ENCODE measurements around the gene LCOR. TPM values are rescaled to one million over a fixed set of nuclear protein-coding genes. Genes with fewer than 3 reads are reported as not detected.

The LCOR gene
- total RNA-seq, 3 donors from 2014 or later (not counting 1 experiment from before 2014, with no cell fraction given), result 68.5 to 92.4 (median 87.7) TPM

DNA sequence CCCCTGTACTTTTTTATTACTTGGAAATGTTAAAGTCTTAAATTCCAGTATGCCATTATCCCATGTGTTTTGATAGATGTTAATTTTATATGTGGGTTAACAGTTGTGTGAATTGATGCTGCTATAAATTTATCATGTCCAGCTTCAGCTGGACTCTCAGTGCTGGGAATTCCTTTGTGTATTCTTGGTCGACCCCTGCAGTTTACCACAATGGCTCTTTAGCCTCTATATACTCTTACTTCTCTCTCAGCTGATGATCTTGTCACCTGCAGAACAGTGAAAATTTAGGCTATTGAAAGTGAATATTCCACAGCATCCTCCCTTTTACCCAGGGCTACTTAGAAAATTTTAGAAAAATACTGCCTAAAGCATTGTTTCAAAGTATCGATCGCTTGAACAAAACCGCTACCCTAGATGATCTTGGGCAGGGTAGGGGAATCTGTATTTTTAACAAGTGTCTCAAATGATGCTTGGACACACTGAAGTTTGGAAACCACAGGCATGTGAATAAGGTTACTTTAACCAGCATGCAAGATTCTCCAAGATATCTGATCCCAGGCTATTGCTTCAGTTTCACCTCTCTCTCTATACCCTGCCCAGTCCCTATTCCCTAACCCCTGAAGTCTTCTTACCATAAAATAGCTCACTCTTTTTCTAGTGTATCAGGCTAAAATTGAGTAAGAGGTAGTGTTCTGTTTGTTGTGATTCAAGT, 25.4 kb downstream of the LCOR start:
- H3K4me3 ChIP-seq (ENCODE audit: low read length), result no peak overlapping the region
- TF ChIP-seq, protein P1, sequence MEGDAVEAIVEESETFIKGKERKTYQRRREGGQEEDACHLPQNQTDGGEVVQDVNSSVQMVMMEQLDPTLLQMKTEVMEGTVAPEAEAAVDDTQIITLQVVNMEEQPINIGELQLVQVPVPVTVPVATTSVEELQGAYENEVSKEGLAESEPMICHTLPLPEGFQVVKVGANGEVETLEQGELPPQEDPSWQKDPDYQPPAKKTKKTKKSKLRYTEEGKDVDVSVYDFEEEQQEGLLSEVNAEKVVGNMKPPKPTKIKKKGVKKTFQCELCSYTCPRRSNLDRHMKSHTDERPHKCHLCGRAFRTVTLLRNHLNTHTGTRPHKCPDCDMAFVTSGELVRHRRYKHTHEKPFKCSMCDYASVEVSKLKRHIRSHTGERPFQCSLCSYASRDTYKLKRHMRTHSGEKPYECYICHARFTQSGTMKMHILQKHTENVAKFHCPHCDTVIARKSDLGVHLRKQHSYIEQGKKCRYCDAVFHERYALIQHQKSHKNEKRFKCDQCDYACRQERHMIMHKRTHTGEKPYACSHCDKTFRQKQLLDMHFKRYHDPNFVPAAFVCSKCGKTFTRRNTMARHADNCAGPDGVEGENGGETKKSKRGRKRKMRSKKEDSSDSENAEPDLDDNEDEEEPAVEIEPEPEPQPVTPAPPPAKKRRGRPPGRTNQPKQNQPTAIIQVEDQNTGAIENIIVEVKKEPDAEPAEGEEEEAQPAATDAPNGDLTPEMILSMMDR (IDR thresholded peaks at IDR 0.05), result no peak
- H3K36me3 ChIP-seq (ENCODE audit: control insufficient read depth, insufficient read depth, low read length), result peaks cover 8% of the 10 kb centered on the region
- Mint-ChIP-seq H3K4me1 (peaks cover 66 to 84% of the 10 kb centered on the region in 2 donors), H3K4me3 (no peak overlapping the region), H3K27me3 (ENCODE audit: low read depth in 2 of 2) (no peaks in the 10 kb centered on the region), H3K36me3 (no peaks in the 10 kb centered on the region), H3K27ac (peak overlapping the region; percentile 33 to 55), H3K9me3 (no peaks in the 10 kb centered on the region)
- H3K4me1 ChIP-seq (ENCODE audit: control insufficient read depth, insufficient read depth, low read length), result peaks cover 9% of the 10 kb centered on the region
- DNase-seq (no peak), ATAC-seq (no peak)
- intact Hi-C loops (cut with micrococcal nuclease), result no loop called here
- H3K27me3 ChIP-seq (ENCODE audit: control insufficient read depth, insufficient read depth, low read length), result no peaks in the 10 kb centered on the region
- no peaks in the 10 kb centered on the region for H3K9me3 ChIP-seq (ENCODE audit: control insufficient read depth, insufficient read depth, low read length)
- WGBS (ENCODE audit: insufficient coverage), result 97% methylated on average over 4 of the region's 4 CpGs
- H3K27ac ChIP-seq (ENCODE audit: low read length), result no peak overlapping the region

- Mint-ChIP-seq H3K4me1 (peaks cover 59 to 79% of the 10 kb centered on the region in 2 donors), H3K36me3 (no peaks in the 10 kb centered on the region), H3K9me3 (no peaks in the 10 kb centered on the region), H3K4me3 (no peak overlapping the region), H3K27ac (peak overlapping the region; percentile 33 to 55), H3K27me3 (ENCODE audit: low read depth in 2 of 2) (no peaks in the 10 kb centered on the region)
- no peaks in the 10 kb centered on the region for H3K9me3 ChIP-seq (ENCODE audit: control insufficient read depth, insufficient read depth, low read length)
- no peak overlapping the region for H3K4me3 ChIP-seq (ENCODE audit: low read length)
- TF ChIP-seq, protein P1 (IDR thresholded peaks at IDR 0.05), result no peak
- intact Hi-C loops (cut with micrococcal nuclease), result no loop called here
- no peak overlapping the region for H3K27ac ChIP-seq (ENCODE audit: low read length)
- DNase-seq (no peak), ATAC-seq (no peak)
- 66% methylated on average over 2 of the region's 2 CpGs for WGBS (ENCODE audit: insufficient coverage)
- H3K4me1 ChIP-seq (ENCODE audit: control insufficient read depth, insufficient read depth, low read length), result peaks cover 9% of the 10 kb centered on the region
- peaks cover 8% of the 10 kb centered on the region for H3K36me3 ChIP-seq (ENCODE audit: control insufficient read depth, insufficient read depth, low read length)
- H3K27me3 ChIP-seq (ENCODE audit: control insufficient read depth, insufficient read depth, low read length), result no peaks in the 10 kb centered on the region
Observed at GRCh38 chr10:96858038-96858705, 26.1 kb downstream of the LCOR start.

GRCh38 chr10:96858706-96859050, 26.6 kb downstream of the LCOR start:
- intact Hi-C loops (cut with micrococcal nuclease), result no loop called here
- Histone ChIP-seq H3K4me3 (ENCODE audit: low read length) (no peak overlapping the region), H3K9me3 (ENCODE audit: control insufficient read depth, insufficient read depth, low read length) (no peaks in the 10 kb centered on the region), H3K36me3 (ENCODE audit: control insufficient read depth, insufficient read depth, low read length) (peaks cover 8% of the 10 kb centered on the region), H3K27ac (ENCODE audit: low read length) (no peak overlapping the region), H3K27me3 (ENCODE audit: control insufficient read depth, insufficient read depth, low read length) (no peaks in the 10 kb centered on the region), H3K4me1 (ENCODE audit: control insufficient read depth, insufficient read depth, low read length) (peaks cover 9% of the 10 kb centered on the region)
- TF ChIP-seq, protein P1 (IDR thresholded peaks at IDR 0.05), result no peak
- Mint-ChIP-seq H3K9me3 (no peaks in the 10 kb centered on the region), H3K27me3 (ENCODE audit: low read depth in 2 of 2) (no peaks in the 10 kb centered on the region), H3K4me1 (peaks cover 58 to 79% of the 10 kb centered on the region in 2 donors), H3K36me3 (no peaks in the 10 kb centered on the region), H3K4me3 (no peak overlapping the region), H3K27ac (peak overlapping the region; percentile 33 to 55)
- ATAC-seq, result no peak
- WGBS (ENCODE audit: insufficient coverage), result 100% methylated on average over 1 of the region's 2 CpGs
- no peak for DNase-seq

Measured in natural killer cell (primary cell).